Bronchial smooth muscle cell (primary cell): Measurements from ENCODE around the gene INTS4. TPM values are rescaled to one million over a fixed set of nuclear protein-coding genes. Genes with fewer than 3 reads are reported as not detected.

ENCODE experiments used
- total RNA-seq: library from RNA; depleted of rRNA; stranded (reverse); fragments of >200 nt; gene quantifications from 2 replicates; pipeline ENCODE4 v1.2.1, GENCODE V29; 2014

INTS4 gene
- 24.7 and 32.1 TPM in 2 replicates for total RNA-seq

GRCh38 chr11:77994434-77995362 lies at the start of gene INTS4:
INTS4 (minus strand) TSS chr11:77994668; CDS start chr11:77994643, 25 bp downstream.

GRCh38 chr11:78022397-78023396 lies 28.2 kb upstream of the INTS4 start, which contains the start of gene KCTD14:
KCTD14 (minus strand) TSS chr11:78023276; CDS start chr11:78023249, 27 bp downstream.

Other genes starting within 250 kb of the INTS4 start
- 28.3 and 32.3 TPM in 2 replicates for gene RSF1, start 173.9 kb downstream of the INTS4 start, total RNA-seq
- 46.9 and 48.4 TPM in 2 replicates for gene AAMDC, start 173.5 kb downstream of the INTS4 start, total RNA-seq
- 0.32 and 0.43 TPM in 2 replicates for gene KCTD14, start 28.6 kb upstream of the INTS4 start, total RNA-seq
- 0.09 TPM in 1 of 2 replicates, not detected in the other for gene THRSP, start 69.2 kb upstream of the INTS4 start, total RNA-seq
- 83.1 and 85.3 TPM in 2 replicates for gene NDUFC2, start 85.2 kb upstream of the INTS4 start, total RNA-seq
- gene ALG8, start 145.0 kb upstream of the INTS4 start, total RNA-seq: 21.7 and 35.3 TPM in 2 replicates
- 7.4 and 21.0 TPM in 2 replicates for gene KCTD21, start 194.0 kb upstream of the INTS4 start, total RNA-seq
- 13.7 and 14.3 TPM in 2 replicates for gene USP35, start 194.3 kb upstream of the INTS4 start, total RNA-seq